HG03442 (cell line): Measurements from ENCODE around the gene SACS.
A peak's percentile ranks its signal among the peaks of the same experiment; 100 is the strongest.
"Not testable (repeated sequence)": the region's sequence is repeated elsewhere in the genome, so short reads cannot be mapped to it uniquely, and the experiment has no call there.

Experiments used
- ATAC-seq: cut with Tn5 transposase; IDR thresholded peaks from one replicate; pipeline ENCODE4 v1.9.1; 2021; ENCODE audit warnings: mild to moderate bottlenecking, moderate library complexity; ENCODE audit not compliant: unreplicated experiment

SACS gene

GRCh38 chr13:23414682-23415081, 18.8 kb downstream of the SACS start:
- no peak for ATAC-seq

- ATAC-seq = no peak
Measured at GRCh38 chr13:23411706-23412105, 21.8 kb downstream of the SACS start.

- ATAC-seq = no peak
Measured at GRCh38 chr13:23411220-23411619, 22.3 kb downstream of the SACS start.

GRCh38 chr13:23408026-23408425, 25.5 kb downstream of the SACS start:
- ATAC-seq = no peak

GRCh38 chr13:23401156-23401555, 32.3 kb downstream of the SACS start:
- not testable (repeated sequence) for ATAC-seq

- ATAC-seq = no peak
Measured at GRCh38 chr13:23399347-23399746, 34.2 kb downstream of the SACS start.

GRCh38 chr13:23394821-23395220, 38.7 kb downstream of the SACS start:
- ATAC-seq = no peak

- ATAC-seq = no peak
Measured at GRCh38 chr13:23392925-23393645, 40.4 kb downstream of the SACS start.

GRCh38 chr13:23392313-23392712, 41.2 kb downstream of the SACS start:
- no peak for ATAC-seq

GRCh38 chr13:23391752-23392151, 41.8 kb downstream of the SACS start:
- no peak for ATAC-seq

- peak; percentile 76 for ATAC-seq
Measured at GRCh38 chr13:23386533-23386932, 47.0 kb downstream of the SACS start.

GRCh38 chr13:23385931-23386330, 47.6 kb downstream of the SACS start:
- ATAC-seq = no peak

- ATAC-seq = peak; percentile 80
Measured at GRCh38 chr13:23384111-23384510, 49.4 kb downstream of the SACS start.

GRCh38 chr13:23383151-23383550, 50.4 kb downstream of the SACS start:
- no peak for ATAC-seq

- ATAC-seq = no peak
Measured at GRCh38 chr13:23381866-23382265, 51.6 kb downstream of the SACS start.

GRCh38 chr13:23380534-23380933, 53.0 kb downstream of the SACS start:
- no peak for ATAC-seq

- ATAC-seq = no peak
Measured at GRCh38 chr13:23377983-23378632, 55.4 kb downstream of the SACS start.

- no peak for ATAC-seq
Measured at GRCh38 chr13:23377579-23377978, 55.9 kb downstream of the SACS start.

GRCh38 chr13:23375001-23375971, 58.2 kb downstream of the SACS start:
- peak; percentile 81 for ATAC-seq

GRCh38 chr13:23372264-23372906, 61.1 kb downstream of the SACS start:
- ATAC-seq = no peak

GRCh38 chr13:23367907-23368306, 65.6 kb downstream of the SACS start:
- ATAC-seq = no peak
